Mucosa of descending colon (tissue), 3 donors: ENCODE measurements around the gene C7orf33. TPM values are rescaled to one million over a fixed set of nuclear protein-coding genes. Genes with fewer than 3 reads are reported as not detected.

Experiments used
- total RNA-seq, 3 donors: library from RNA; stranded (reverse); fragmentation: NEBNext Ultra II Directional in 2 of 3; extraction: Animal tissue kit (Norgen Biotek cat#: 25700) in 2 of 3; gene quantifications; one replicate each; pipeline versions ENCODE4 v1.2.1 to v1.2.4, GENCODE V29; 2021 to 2023
- donor health status: DM: no; HTN: no; CAD: no; lungs with moderate emphysema.
- donor health status: DM: no; HTN: no; CAD: no.
- donor health status: DM: no; HTN: yes; CAD: no.

C7orf33 gene
- total RNA-seq, 3 donors from 2014 or later = not detected

Other genes starting within 250 kb of the C7orf33 start
- 10 to 100 TPM; 28.7 to 58.1 (median 33.3) TPM for gene CUL1, start 108.1 kb downstream of the C7orf33 start, total RNA-seq